GM10266 (cell line): ENCODE measurements around the gene SPG11.
"Not testable (repeated sequence)": the region's sequence is repeated elsewhere in the genome, so short reads cannot be mapped to it uniquely, and the experiment has no call there.

ENCODE experiments used
- DNase-seq: peaks from one replicate; pipeline ENCODE4 v3.0.0; 2012; ENCODE audit errors: extremely low spot score
- TF ChIP-seq, protein P1 (sequence below): IDR thresholded peaks from 2 replicates; pipeline ENCODE4 v1.5.1; 2012; ENCODE audit warnings: mild to moderate bottlenecking, low read depth; ENCODE audit not compliant: control insufficient read depth, insufficient read depth; ENCODE audit errors: missing control alignments

SPG11 gene

DNA sequence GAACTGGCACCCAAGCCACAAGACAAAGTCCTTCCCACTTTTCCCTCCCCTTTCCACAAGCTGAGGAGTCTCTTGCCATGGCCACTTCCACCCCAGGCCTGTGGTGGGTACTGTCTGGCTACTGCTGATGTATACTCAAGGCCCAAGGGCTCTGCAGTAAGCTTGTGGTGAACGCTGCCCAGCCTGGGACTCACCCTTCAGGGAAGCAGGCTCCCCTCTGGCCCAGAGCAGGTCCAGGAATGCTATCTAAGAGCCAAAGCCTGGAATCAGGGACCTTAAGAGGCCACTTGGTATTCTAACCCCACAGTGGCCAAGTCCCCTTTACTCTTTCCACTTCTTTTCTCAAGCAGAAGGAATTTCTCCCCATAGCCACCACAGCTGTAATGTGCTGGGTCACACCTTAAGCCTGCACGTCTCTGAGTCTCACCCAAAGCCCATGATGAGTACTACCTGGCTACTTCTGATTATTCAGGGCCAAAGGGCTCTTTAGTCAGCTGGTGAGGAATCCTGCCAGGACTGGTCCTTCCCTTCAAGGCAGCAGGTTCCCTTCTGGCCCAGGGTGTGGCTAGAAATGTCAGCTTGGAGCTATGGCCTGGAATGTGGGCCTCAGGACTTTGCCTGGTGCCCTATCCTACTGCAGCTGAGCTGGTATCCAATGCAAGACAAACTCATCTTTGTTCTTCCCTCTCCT is 43.6 kb upstream of the SPG11 start:
- TF ChIP-seq, protein P1, sequence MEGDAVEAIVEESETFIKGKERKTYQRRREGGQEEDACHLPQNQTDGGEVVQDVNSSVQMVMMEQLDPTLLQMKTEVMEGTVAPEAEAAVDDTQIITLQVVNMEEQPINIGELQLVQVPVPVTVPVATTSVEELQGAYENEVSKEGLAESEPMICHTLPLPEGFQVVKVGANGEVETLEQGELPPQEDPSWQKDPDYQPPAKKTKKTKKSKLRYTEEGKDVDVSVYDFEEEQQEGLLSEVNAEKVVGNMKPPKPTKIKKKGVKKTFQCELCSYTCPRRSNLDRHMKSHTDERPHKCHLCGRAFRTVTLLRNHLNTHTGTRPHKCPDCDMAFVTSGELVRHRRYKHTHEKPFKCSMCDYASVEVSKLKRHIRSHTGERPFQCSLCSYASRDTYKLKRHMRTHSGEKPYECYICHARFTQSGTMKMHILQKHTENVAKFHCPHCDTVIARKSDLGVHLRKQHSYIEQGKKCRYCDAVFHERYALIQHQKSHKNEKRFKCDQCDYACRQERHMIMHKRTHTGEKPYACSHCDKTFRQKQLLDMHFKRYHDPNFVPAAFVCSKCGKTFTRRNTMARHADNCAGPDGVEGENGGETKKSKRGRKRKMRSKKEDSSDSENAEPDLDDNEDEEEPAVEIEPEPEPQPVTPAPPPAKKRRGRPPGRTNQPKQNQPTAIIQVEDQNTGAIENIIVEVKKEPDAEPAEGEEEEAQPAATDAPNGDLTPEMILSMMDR = no peak
- no peak for DNase-seq

DNA sequence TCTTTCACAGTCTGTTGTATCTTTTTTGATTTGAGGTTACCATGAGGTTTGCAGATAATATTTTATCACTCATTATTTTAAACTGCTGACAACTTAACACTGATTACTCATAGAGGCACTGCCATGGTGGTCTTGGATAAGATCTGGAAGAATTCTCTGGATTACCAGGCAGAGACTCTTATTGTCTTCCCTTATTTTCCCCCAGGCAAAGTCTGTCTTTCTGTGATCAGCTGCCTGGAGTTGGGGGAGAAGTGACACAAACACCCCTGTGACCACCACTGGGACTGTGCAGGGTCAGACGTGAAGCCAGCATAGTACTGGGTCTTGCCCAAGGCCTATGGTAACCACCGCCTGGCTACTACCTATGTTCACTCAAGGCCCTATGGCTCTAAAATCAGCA is 42.9 kb upstream of the SPG11 start:
- DNase-seq = no peak
- TF ChIP-seq, protein P1 = no peak

DNA sequence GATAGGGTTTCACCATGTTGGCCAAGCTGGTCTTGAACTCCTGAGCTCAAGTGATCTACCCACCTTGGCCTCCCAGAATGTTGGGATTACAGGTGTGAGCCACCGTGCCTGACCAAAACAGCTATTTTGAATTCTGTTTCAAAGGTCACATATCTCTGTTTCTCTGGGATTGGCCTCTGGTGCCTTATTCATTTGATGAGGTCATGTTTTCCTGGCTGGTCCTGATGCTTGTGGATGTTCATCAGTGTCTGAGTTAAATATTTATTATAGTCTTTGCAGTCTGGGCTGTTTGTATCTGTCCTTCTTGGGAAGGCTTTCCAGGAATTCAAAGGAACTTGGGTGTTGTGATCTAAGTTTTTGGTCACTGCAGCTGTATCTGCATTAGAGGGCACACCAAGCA is 42.5 kb upstream of the SPG11 start:
- TF ChIP-seq, protein P1 = no peak
- no peak for DNase-seq

DNA sequence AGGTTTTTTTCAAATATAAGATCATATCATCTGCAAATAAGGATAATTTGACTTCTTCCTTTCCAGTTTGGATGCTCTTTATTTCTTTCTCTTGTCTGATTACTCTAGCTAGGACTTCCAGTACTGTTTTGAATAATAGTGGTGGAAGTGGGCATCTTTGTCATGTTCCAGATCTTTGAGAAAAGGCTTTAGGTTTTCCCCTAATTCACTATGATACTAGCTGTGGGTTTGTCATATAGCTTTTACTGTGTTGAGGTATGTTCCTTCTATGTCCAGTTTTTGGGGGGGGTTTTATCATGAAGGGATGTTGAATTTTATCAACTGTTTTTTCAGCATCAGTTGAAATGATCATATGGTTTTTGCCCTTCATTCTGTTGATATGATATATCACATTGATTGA is 37.2 kb upstream of the SPG11 start:
- DNase-seq = not testable (repeated sequence)

DNA sequence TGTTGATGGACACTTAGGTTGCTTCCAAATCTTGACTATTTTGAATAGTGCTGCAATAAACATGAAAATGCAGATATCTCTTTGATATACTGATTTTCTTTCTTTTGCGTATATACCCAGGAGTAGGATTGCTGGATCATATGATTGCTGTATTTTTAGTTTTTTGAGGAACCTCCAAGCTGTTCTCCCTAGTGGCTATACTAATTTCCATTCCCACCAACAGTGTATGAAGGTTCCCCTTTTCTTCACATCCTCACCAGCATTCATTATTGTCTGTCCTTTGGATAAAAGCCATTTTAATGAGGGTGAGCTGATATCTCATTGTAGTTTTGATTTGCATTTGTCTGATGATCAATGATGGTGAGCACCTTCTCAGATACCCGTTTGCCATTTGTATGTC is 35.2 kb upstream of the SPG11 start:
- TF ChIP-seq, protein P1 = no peak
- DNase-seq = no peak

DNA sequence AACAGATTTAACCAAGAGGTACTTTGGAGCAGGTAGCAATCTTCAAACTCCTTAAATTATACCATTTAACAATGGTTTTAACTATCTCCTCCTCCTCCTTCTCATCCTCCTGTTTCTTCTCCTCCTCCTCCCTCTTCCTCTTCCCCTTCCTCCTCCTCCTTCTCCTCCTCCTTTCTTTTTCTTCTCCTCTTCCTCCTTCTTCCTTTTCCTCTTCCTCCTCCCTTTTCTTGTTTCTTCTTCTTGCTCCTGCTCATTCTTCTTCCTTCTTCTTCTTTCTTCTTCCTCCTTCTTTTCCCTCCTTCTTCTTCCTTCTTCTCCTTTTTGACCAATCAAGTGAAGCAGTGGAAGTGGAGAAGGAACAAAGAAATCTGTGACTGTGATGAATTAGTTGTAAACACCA is 33.6 kb upstream of the SPG11 start:
- TF ChIP-seq, protein P1 = no peak

DNA sequence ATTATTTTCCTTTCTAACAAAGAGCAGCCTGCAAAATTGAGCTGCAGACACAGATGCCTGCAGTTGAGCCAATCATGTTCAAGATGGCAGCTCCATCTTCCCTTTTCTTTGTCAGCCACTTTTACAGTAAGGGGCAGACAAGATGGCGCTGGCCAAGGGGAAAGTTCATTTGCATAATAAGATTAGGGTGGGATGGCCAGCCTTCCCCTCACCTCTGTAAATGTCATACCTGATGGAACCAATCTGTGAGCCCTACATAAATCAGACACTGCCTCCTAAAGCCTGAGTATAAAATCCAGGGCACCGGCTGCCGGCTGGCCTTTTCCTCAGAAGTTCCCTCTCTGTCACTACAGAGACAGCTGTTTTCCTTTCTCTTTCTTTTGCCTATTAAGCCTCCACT is 31.8 kb upstream of the SPG11 start:
- TF ChIP-seq, protein P1 = no peak
- DNase-seq = no peak

More for the DNA sequence above, 33.6 kb upstream of the SPG11 start:
- no peak for DNase-seq

DNA sequence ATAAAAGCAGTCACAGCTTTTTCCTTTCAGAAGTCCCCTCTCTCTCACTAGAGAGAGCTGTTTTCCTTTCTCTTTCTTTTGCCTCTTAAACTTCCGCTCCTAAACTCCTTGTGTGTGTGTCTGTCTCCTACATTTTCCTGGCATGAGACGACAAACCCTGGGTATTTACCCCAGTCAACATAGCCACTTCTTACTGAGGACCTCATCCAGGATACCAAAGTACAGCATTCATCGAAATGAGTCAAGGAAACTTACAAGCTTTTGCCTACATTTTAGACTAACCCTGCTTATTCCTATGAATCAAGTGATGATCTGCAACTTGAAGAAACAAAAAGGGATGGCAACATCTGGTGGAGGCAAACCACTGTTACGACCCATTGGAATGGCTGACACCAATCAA is 31.0 kb upstream of the SPG11 start:
- no peak for DNase-seq

More for the DNA sequence above, 31.0 kb upstream of the SPG11 start:
- TF ChIP-seq, protein P1 = no peak
